Activated CD4-positive, CD25-positive, alpha-beta regulatory T cell treated with anti-CD3 and anti-CD28 coated beads, Interleukin-2, amount 50 U/mL, for 24 hours (primary cell): ENCODE measurements around the gene CPNE1.
"Not testable (repeated sequence)": the region's sequence is repeated elsewhere in the genome, so short reads cannot be mapped to it uniquely, and the experiment has no call there.

ENCODE experiments used
- ATAC-seq, 2 donors: fragments of 150-1000 bp; cut with Tn5 transposase; one replicate each; pipeline ENCODE4 v1.10.0; 2021; ENCODE audit warnings: mild to moderate bottlenecking in 1 of 2, moderate library complexity in 1 of 2

CPNE1 gene

DNA sequence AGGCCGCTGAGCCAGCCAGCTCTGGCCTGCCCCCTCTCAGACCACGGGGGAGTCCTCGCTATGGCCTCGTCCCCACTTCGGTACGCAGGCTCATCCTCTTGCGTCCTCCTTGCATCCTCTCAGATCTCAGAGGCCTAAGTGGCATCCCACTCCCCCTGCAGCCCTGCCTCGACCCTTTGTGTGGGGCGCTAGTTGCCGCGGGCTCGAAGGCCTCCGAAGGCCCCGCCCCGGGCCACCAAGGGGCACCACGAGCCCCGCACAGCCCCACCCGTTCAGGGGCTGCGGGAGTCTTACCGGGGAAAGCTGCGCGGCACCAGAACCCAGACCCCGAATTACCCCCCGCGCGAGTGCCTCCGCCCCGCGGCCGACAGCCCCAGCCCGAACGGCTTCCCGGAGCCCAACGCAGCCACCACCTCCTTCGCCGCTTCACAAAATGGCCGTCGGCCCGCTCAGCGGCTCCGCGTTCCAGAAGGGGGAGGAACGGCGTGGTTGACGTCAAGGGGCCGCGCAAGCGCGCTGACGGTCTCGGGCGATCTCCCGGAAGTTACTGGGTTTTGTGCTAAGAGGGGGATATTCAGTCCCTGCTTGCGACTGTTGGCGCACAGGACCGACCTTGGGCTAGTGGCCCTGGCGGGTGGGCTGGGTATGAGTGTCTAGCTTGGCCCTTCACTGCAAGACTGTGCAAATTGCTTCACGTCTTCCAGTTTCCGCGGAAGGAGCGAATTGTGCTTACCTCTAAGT is at the start of gene CPNE1, which contains the start of gene RBM12:
TSS of gene CPNE1 (minus strand) at position 435 of the 741 bp plus-strand sequence. CDS start 31,977 bp downstream, outside the sequence.
TSS of gene RBM12 (minus strand) at position 435 of the 741 bp plus-strand sequence. CDS start 9,578 bp downstream, outside the sequence.
- peak; percentile 75 to 76 for ATAC-seq

DNA sequence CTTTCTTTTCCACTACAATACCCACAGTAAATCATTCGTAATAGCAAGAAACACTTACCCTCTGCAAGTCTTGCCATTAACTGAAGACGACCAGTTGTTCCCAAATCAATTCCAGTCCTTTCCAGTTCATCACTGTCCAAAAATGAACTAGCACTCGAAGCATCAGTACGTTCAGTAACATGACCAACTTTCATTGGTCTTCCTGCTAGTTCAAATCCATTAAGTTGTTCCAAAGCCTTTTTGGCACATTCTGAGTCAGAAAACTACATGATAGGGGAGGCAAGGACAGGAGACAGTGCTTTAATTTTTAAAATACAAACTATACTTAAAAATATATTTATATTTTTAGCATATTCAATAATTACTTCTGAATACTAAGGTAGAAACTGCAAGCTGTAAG is 49.4 kb upstream of the CPNE1 start:
- ATAC-seq, result no peak

DNA sequence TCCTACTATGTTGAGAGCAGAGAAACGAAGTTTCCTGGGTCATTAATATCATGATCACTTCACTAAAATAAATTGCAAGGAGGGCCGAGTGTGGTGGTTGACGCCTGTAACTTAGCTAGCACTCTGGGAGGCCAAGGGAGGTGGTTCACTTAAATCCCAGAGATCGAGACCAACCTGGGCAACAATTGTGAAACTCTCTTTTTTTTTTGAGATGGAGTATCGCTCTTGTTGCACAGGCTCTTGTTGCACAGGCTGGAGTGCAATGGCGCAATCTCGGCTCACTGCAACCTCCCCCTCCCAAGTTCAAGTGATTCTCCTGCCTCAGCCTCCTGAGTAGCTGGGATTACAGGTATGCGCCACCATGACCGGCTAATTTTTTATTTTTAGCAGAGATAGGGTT is 48.4 kb upstream of the CPNE1 start:
- ATAC-seq, result not testable (repeated sequence)

DNA sequence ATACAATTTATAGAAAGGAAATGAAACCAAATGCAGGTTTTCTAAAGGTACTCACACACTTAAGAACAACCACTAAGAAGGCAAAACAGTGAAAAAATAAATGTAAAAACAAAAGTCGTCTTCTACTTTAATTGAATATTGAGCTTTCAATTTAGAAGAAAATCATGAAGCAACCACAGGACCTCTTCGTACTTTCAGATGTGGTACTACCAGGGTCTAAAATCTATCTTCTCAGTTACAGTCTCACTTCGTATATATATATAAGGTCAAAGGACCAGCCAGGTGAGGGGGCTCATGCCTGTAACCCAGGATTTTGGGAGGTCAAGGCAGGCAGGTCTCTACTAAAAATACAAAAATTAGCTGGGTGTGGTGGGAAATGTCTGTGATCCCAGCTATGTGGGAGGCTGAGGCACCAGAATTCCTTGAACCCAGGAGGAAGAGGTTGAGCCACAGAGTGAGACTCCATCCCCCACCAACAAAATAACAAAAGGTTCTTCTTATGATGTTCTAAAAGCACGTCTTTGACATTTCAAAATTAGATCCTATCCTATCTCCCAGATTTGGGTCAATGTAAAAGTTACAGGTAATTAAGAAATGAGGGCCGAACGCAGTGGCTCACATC is 47.0 kb upstream of the CPNE1 start:
- peak; percentile 81 for ATAC-seq

GRCh38 chr20:35710884-35711587 is 46.3 kb upstream of the CPNE1 start:
- ATAC-seq, result no peak

DNA sequence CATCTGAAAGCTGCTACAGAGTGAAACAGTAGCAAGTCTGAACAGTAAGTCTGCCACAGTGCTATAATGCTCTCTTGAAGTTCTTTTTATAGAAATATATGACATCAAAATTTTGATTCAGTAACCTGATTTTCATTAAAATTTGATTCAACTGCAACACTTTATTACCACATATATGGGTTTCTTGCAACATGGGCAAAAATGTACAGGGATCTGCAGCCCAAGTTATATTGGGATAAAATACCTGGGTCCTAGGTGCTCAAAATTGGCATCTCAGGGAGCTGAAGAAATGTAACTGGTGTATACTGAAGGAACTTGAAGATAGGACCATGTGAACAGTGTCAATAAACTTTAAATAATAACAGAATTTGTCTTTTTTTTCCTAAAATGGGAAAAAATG is 45.3 kb upstream of the CPNE1 start:
- no peak for ATAC-seq

DNA sequence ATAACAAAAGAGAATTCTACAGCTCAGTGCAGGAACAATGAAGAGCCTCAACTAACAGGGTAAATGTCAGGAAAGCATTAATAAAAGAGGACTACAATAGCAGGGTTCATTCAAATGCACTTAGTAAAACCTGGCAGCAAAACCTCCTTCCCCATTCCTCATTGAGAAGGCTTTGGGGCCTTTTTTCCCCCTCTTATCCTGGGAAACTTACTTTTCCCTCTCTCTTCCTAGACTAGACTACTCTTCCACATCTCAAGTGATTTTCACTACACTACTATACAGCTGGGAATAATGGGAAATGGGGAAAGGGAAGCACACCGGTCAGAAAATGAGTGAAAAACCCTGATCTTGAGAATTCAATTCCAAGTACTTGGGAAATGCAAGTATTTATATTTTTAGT is 44.6 kb upstream of the CPNE1 start:
- ATAC-seq, result no peak

- no peak for ATAC-seq
Measured at GRCh38 chr20:35708502-35708901, 43.8 kb upstream of the CPNE1 start.

DNA sequence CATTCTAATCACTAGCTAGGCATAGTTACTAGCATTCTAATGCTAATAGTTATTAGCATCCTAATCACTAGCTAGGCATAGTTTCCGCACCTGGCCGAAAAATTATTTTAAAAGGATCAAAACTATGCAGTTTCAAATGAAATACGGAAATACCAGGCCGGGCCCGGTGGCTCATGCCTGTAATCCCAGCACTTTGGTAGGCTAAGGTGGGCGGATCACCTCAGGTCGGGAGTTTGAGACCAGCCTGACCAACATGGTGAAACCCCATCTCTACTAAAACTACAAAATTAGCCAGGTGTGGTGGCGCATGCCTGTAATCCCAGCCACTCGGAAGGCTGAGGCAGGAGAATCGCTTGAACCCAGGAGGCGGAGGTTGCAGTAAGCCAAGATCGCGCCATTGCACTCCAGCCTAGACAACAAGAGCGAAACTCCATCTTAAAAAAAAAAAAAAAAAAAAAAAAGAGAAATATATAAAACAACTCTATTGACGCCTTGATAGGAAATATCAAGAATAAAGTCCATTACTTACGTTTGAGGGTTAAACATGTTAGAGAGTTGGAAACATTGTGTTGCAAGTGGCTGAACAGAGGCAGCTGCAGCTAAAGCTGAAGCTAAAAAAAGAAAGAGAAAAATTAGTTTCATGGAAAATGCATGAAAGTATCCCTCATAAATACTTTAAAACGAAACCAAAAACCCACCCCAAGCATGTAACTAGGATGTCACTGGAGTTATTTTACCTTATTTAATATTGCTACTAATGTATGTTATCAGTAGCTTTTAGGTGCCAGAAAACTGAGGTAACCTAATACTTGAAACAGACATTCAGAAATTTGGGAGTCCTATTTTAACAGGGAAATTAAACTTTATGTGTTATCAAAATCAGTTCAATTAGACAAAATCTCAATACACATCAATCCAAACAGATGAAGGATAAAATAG is 42.2 kb upstream of the CPNE1 start:
- not testable (repeated sequence) for ATAC-seq

- ATAC-seq, result not testable (repeated sequence)
Measured at GRCh38 chr20:35705894-35706293, 41.2 kb upstream of the CPNE1 start.

DNA sequence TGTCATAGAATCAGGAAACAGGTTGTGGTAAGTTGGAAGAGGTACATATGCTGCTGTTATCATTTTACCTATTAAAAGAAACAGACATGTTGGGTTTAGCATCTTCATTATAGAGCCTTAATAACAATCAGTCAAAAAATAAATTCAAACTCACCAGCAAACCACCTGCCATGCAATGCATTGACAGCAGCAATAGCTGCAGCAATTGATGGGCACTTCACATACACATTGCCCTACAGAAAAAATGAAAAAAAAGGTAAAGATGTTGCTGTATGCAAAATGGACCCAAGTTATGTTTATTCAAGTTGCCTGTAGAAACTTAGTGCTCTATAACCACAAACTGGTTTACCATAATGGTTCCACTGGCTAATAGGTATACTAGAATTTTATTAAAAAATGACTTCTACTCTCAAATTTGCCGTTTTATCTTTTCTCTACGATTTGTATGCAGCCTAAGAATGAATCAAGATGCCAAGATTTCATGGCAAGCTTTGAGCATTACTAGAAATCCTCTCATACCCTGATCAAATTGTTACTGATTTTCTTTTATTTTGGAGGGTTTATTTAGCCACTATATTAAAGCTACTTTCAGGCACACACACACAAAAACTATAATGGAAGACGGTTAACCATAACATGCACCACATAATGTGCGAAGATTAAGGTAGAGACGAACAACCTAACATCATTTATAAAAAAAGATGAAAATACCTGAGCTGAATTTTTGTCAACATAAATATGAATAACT is 40.0 kb upstream of the CPNE1 start:
- ATAC-seq, result no peak

DNA sequence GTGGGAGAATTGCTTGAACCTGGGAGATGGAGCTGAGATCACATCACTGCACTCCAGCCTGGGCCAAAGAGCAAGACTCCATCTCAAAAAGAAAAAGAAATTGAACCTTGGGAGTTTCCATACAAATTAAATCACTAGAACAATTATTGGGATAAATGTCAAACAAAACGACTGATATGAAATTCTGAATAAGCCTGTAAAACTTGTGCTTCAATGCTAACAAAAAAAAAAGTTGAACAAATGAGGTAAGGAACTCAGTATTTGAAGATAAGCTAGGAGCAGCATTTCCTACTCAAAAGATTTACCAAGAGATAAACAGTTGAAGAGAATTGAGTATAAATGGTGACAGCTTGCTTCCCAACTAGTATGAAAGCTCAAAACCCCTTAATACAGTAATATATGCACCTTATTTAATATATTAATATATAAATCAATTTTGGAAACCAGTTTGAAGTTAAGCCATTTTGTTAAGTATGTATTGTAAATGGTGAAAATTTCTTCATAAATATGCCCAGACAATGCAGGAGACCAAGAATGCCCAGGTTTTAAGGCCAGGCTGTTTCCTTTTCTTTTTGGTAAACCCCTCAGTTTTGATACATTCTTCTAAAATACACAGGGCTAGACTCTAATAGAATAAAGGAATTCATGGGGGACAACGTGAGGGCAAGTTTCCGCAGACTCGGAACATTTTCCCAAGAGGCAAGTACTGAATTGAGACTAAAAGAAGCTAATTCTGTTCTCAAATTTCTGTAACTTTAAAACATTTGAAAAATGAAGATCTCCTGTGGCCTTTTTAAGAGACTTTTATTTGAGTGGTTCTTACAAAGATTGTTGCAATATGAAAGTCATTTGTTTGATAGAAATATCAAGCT is 38.4 kb upstream of the CPNE1 start:
- no peak for ATAC-seq

DNA sequence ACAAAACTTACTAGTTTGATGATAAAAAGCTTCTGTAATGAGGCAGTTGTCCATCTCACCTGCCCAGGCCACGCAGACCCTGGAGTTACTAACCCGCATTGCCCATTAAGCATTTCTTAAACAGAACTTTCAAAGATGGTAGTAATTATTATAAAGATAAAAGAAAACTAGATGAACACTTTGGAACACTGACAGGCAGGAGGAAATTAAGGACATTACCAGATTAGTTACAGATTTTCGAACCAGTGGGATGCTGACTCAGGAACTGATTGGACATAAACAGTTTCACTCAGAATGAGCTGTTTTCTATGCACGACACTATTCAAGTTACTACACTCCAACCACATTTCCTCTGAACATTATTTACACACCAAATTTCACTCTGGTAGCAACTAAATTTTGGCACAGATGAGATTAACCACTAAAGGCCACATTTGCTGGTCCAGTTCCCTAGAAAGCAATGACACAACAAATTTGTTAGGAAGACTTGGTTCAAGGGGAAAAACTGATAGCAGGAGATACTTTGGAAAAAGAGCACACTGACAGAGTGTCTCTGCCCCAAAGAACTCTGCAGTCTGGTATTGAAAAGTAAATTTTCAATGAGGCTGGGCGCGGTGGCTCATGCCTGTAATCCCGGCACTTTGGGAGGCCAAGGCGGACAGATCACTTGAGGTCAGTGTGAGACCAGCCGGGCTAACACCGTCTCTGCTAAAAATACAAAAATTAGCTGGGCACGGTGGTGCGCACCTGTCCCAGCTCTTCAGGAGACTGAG is 37.5 kb upstream of the CPNE1 start:
- ATAC-seq, result no peak

DNA sequence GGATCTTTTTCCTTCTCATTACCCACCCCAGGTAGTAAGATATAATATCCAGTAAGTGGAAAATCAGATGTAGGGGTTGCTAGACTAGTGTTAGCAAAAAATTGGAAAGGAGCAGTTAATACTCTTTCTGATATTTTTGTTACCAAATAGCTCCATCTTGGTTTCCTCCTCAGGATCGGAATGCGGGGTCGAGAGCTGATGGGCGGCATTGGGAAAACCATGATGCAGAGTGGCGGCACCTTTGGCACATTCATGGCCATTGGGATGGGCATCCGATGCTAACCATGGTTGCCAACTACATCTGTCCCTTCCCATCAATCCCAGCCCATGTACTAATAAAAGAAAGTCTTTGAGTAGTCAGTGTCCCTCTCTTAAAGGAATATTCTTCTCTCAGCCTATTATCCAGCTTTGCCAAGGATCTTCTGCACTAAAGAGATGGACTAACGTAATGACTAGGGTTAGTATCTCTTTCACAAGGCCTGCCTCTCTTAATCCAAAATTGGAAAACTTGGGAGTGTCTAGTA is 36.0 kb upstream of the CPNE1 start:
- no peak for ATAC-seq

DNA sequence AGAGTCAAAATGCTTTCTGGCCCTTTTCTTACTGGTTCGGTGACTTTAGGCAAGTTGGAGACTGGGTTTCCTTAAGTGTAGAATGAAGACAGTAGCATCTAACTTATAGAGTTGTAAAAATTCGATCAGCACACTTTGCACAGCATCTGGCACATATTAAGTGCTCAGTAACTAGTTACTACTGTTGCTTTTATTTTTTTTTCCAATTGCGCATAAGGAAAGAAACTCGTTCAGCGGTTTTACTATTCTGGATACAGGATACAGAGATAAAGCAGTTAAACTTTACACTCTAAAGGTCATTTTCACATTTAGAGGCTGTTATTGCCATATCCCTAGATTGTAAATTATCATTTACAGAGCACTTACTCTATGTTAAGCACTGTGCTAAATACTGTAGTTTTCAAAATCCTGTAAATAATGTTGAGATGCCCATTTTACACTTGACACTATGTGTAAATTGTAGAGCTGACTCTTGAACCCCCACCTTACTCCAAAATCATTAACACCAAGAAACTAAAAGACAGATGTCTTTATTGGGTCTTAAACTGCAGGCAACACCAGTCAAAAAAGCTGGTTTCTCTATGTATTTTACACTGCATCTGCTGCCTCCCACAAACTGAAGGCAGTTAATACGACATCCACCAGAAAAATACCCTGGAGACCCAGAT is 35.4 kb upstream of the CPNE1 start:
- no peak for ATAC-seq

GRCh38 chr20:35699127-35699956 is 34.6 kb upstream of the CPNE1 start, which contains the start of the genes NFS1 and ROMO1:
NFS1 (minus strand) TSS chr20:35699352; CDS start chr20:35699288, 64 bp downstream.
ROMO1 (plus strand) TSS chr20:35699405; CDS start chr20:35699633, 228 bp downstream.
- peak; percentile 95 to 97 for ATAC-seq

- peak; percentile 25 to 29 for ATAC-seq
Measured at GRCh38 chr20:35698298-35699126, 33.8 kb upstream of the CPNE1 start.
